DMS114 treated with DMSO at 0.1 percent for 48 hours (cell line): Measurements from ENCODE around the gene MINK1.

Source experiments
- DNase-seq: peaks from one replicate; lab custom pipeline; 2025; ENCODE audit not compliant: unreplicated experiment; lab: John Stamatoyannopoulos, UW

The MINK1 gene

DNA sequence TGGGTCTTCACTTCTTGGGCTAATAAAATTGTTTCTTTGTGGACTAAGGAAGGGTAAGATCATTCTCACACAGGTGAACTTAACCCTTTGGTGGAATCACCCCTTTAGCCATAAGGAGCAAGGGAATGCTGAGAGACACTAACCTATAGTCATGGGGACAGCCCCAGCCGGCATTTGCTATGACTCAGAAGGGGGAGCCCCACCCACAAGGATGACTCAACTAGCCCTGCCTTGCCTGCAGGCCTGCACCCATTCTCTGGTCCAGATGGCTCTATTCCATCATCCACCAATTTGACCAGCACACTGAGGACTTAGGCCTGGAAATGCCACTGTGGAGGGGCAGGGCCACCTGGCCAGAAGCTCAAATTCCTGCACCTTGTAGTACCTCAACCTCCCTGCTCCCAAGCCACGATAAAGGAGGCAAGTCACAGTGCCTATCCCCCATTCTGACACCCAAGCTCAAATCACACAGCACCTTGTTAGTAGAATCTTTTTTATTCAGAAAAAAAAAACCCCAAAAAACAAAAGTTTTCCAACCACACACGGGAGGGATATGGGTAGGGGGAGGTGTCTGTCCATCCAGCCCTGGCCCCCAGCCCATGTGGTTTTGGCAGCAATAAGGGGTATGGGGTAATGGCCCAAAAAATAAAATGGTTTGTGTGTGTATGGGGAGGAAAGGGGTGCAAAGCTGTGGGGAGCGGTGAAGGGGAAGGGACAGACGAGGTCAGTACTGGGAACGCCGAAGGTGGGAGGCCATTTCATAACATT is 112.2 kb downstream of the MINK1 start:
- DNase-seq, result no peak

DNA sequence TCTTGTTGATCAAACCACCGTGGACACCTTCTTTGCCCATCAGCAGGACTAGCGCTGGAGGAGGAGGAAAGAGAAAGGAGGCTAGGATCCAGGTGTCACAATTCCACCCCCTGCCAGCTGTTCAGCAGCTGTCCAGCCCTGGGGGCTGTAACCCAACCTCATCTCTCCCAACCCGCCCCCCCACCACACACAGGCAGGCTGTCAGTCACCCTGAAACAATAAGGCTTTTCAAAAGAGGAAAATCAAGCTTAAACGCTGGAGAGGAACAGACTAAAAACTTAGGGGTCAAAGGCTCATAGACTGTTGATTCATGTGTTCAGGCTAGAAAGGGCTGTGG is 112.8 kb downstream of the MINK1 start:
- DNase-seq, result no peak

DNA sequence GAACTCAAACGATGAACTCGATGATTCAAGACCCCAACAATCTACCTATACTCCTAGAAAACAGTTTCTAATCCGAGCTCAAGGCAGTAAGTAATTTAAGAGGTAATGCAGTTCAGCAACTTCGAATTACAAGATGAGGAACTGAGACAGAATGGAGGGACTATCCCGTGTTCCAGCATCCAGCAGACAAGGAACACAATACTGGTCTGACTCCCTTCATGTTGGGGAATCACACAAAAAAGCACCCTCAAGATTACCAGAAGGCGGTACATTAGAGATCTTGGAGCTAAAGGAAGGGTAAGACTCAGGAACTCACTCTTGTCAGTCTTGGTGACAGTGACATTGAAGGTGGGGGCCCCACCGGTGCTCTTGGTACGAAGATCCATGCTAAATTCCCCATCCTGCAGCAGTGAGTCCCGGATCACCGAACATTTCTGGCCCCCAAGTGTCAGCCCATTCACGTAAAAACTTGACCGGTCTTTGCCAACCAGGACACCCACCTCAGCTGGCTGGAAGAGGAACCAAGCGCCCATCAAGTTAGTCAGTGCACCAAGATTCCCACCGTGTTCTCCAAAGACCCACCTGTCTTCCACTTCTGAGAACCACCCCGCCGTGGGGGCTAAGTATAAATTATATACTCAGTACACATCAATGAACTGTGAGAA is 113.3 kb downstream of the MINK1 start:
- no peak for DNase-seq

DNA sequence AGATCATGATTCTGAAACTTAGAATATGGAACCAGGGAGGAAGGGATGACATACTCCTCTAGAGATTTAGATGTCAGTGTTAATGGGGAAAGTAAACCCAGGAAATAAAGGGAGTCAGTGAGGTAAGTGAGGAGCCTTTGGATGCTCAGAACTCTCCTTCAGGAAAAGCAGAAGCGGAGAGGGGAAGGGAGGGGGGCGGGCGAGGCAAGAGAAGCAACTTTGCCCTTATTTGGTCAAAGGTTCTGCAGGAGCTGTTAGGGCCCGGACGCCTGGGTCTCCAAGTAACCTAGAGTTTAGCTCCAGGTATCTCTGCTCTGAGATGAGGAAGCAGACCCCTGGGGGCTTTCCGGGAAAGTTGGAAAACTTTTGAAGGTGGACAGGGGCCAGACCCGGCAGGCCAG is 113.9 kb downstream of the MINK1 start:
- DNase-seq, result no peak
